ENCODE results near the gene SUMF1. TPM values are rescaled to one million over a fixed set of nuclear protein-coding genes. Genes with fewer than 3 reads are reported as not detected.

Gene SUMF1
- total RNA-seq, 4 donors from 2014 or later = 39.6 to 51.3 (median 47.0) TPM

DNA sequence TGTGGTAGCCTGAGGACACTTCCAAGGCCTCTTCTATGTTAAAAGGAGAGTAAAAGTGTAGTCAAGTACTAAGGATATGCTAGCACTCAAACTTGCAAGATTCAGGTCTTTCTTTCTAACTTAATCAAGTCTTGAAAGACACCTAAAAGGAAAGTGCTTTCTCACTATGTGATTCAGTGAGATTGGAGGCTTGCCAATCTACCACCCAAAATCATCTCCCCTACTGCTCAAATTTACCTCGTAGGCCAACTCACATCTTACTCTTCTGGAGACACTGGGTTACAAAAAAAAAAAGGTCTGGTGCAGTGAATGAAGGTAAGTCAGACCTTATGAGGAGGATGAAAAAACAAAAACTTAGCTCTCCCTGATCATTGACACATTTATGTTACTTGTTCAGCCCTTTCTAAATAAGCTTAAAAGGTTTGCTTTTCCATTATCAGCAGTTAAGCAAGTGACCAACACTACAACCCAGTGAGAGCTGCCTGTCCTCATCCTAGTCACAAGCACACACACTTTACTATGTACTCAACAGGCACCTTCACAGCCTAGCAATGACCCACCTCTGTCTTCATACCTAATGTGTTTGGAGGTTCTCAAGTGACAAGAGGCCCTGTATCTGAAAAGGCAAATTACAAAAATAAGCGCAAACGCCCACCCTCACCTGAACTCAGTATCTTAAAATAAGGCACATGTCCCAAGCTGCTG, 19.6 kb downstream of the SUMF1 start:
- 79 to 89% methylated on average over 3 of the region's 3 CpGs for WGBS, 2 donors (ENCODE audit: low coverage in 1 of 2)
- Histone ChIP-seq H3K27me3 (no peaks in the 10 kb centered on the region), H3K36me3 (peaks cover 0 to 79% of the 10 kb centered on the region in 2 donors), H3K27ac (no peak overlapping the region), H3K4me3 (no peak overlapping the region), H3K9me3 (no peaks in the 10 kb centered on the region), H3K4me1 (no peaks in the 10 kb centered on the region)
- no peak for ATAC-seq
- TF ChIP-seq POLR2A (IDR thresholded peaks at IDR 0.05) (no peak), EP300 (IDR thresholded peaks at IDR 0.05) (no peak), POLR2AphosphoS5 (IDR thresholded peaks at IDR 0.05) (no peak)
- TF ChIP-seq, protein P1, sequence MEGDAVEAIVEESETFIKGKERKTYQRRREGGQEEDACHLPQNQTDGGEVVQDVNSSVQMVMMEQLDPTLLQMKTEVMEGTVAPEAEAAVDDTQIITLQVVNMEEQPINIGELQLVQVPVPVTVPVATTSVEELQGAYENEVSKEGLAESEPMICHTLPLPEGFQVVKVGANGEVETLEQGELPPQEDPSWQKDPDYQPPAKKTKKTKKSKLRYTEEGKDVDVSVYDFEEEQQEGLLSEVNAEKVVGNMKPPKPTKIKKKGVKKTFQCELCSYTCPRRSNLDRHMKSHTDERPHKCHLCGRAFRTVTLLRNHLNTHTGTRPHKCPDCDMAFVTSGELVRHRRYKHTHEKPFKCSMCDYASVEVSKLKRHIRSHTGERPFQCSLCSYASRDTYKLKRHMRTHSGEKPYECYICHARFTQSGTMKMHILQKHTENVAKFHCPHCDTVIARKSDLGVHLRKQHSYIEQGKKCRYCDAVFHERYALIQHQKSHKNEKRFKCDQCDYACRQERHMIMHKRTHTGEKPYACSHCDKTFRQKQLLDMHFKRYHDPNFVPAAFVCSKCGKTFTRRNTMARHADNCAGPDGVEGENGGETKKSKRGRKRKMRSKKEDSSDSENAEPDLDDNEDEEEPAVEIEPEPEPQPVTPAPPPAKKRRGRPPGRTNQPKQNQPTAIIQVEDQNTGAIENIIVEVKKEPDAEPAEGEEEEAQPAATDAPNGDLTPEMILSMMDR (IDR thresholded peaks at IDR 0.05) = no peak

DNA sequence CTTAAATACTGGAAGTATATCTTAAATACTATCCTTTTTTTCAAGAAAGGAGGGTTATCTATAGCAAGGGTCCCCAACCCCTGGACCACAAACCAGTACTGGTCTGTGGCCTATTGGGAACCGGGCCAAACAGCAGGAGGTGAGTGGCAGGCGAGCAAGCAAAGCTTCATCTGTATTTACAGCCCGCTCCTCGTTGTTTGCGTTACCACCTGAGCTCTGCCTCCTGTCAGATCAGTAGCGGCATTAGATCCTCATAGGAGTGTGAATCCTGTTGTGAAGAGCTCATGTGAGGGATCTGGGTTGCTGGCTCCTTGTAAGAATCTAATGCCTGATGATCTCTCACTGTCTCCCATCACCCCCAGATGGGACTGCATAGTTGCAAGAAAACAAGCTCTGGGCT, 26.1 kb downstream of the SUMF1 start:
- no peak overlapping the region for H3K4me3 ChIP-seq
- TF ChIP-seq EP300 (IDR thresholded peaks at IDR 0.05) (no peak), POLR2AphosphoS5 (IDR thresholded peaks at IDR 0.05) (no peak), POLR2A (IDR thresholded peaks at IDR 0.05) (no peak)
- TF ChIP-seq, protein P1 (IDR thresholded peaks at IDR 0.05) = no peak
- 67 to 78% methylated on average over 6 of the region's 6 CpGs for WGBS, 2 donors (ENCODE audit: low coverage in 1 of 2)
- H3K27me3 ChIP-seq = no peaks in the 10 kb centered on the region
- H3K36me3 ChIP-seq = peaks cover 0 to 26% of the 10 kb centered on the region in 2 donors
- peak overlapping the region in 2 of 4 donors; percentile 2 to 20 for H3K27ac ChIP-seq
- peaks cover 0 to 13% (median 0%) of the 10 kb centered on the region in 3 donors for H3K4me1 ChIP-seq
- ATAC-seq = no peak
- no peaks in the 10 kb centered on the region for H3K9me3 ChIP-seq

DNA sequence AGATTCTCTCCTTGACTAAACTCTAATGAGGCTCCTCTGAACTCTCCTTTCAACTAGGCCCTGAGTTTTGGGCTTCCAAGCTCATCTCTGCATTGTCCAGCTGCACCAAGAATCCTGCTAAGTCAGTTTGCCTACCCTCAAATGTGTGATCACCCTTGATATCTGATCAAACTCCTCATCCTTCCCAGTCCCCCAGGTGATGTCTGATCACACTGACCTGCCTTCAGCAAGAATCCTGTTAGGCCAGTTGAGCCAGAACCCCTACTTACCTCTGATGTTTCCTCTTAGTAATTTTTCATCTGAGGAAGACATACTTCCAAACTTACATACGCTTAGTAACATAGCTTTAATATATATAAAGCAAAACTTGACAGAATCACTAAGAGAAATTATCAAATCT, 28.8 kb downstream of the SUMF1 start:
- ATAC-seq = no peak
- H3K36me3 ChIP-seq = peaks cover 0 to 3% of the 10 kb centered on the region in 2 donors
- no peak overlapping the region for H3K4me3 ChIP-seq
- 91 to 100% methylated on average over 1 of the region's 1 CpG for WGBS, 2 donors (ENCODE audit: low coverage in 1 of 2)
- peaks cover 0 to 13% (median 0%) of the 10 kb centered on the region in 3 donors for H3K4me1 ChIP-seq
- H3K27ac ChIP-seq = no peak overlapping the region
- TF ChIP-seq, protein P1 (IDR thresholded peaks at IDR 0.05) = no peak
- no peak for TF ChIP-seq EP300 (IDR thresholded peaks at IDR 0.05)
- no peak for TF ChIP-seq POLR2AphosphoS5 (IDR thresholded peaks at IDR 0.05)
- TF ChIP-seq POLR2A (IDR thresholded peaks at IDR 0.05) = no peak
- no peaks in the 10 kb centered on the region for H3K27me3 ChIP-seq
- no peaks in the 10 kb centered on the region for H3K9me3 ChIP-seq

DNA sequence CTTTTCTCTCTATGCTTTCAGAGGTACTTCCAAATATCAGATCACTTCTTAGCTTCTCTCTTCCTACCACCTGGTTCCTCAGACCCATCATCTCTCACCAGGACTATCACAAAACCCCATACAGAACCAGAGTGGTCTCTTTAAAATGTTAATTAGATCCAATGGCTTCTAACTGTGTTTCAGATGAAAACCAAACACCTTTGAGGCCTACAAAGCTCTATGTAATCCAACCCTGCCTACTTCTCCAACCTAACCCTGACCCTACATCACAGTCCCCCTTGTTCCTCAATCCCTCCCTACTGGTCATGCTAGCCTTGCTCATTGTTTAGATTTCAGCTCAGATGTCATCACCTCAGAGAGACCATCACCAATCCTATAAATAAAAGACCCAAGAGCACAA, 34.8 kb downstream of the SUMF1 start:
- TF ChIP-seq POLR2AphosphoS5 (IDR thresholded peaks at IDR 0.05) (no peak), POLR2A (IDR thresholded peaks at IDR 0.05) (no peak), EP300 (IDR thresholded peaks at IDR 0.05) (no peak)
- TF ChIP-seq, protein P1 (IDR thresholded peaks at IDR 0.05) = no peak
- H3K9me3 ChIP-seq = no peaks in the 10 kb centered on the region
- no peak overlapping the region for H3K4me3 ChIP-seq
- ATAC-seq = no peak
- peaks cover 0 to 4% (median 2%) of the 10 kb centered on the region in 3 donors for H3K4me1 ChIP-seq
- no peaks in the 10 kb centered on the region for H3K36me3 ChIP-seq
- H3K27me3 ChIP-seq = no peaks in the 10 kb centered on the region
- H3K27ac ChIP-seq = no peak overlapping the region
